IMR-90 (cell line): ENCODE measurements around the gene BMP10.

Experiments used
- BHLHE40 ChIP-seq: fragments of 150-350 bp; IDR thresholded peaks from 2 replicates; pipeline ENCODE4 v1.6.1; 2016; ENCODE audit warnings: mild to moderate bottlenecking, low read depth, low read length
- FOS ChIP-seq: fragments of 150-350 bp; IDR thresholded peaks from 2 replicates; pipeline ENCODE4 v1.6.1; 2016; ENCODE audit warnings: low read depth, low read length
- MAZ ChIP-seq: IDR thresholded peaks from 2 replicates; pipeline ENCODE4 v1.6.1; 2012; ENCODE audit warnings: low read depth, mild to moderate bottlenecking, low read length, improper control_type of control experiment, moderate library complexity, borderline replicate concordance
- MXI1 ChIP-seq: IDR thresholded peaks from 2 replicates; pipeline ENCODE4 v1.6.1; 2012; ENCODE audit warnings: low read depth, mild to moderate bottlenecking, low read length, moderate library complexity, borderline replicate concordance
- POLR2A ChIP-seq: IDR thresholded peaks from 2 replicates; pipeline ENCODE4 v1.6.1; 2012; ENCODE audit warnings: mild to moderate bottlenecking, low read depth, low read length
- RAD21 ChIP-seq: IDR thresholded peaks from 2 replicates; pipeline ENCODE4 v1.6.1; 2012; ENCODE audit warnings: low read length, improper control_type of control experiment
- RFX5 ChIP-seq: IDR thresholded peaks from 2 replicates; pipeline ENCODE4 v1.8.0; 2012; ENCODE audit warnings: low read depth, mild to moderate bottlenecking, low read length, moderate library complexity
- USF2 ChIP-seq: fragments of 150-350 bp; IDR thresholded peaks from 2 replicates; pipeline ENCODE4 v1.6.1; 2017; ENCODE audit warnings: mild to moderate bottlenecking, antibody characterized with exemption, low read length, low read depth
- TF ChIP-seq, protein P1 (sequence below): conservative IDR thresholded peaks from 2 replicates; pipeline ENCODE4 v1.5.1; 2012; ENCODE audit warnings: mild to moderate bottlenecking, low read depth, low read length, improper control_type of control experiment

DNA sequence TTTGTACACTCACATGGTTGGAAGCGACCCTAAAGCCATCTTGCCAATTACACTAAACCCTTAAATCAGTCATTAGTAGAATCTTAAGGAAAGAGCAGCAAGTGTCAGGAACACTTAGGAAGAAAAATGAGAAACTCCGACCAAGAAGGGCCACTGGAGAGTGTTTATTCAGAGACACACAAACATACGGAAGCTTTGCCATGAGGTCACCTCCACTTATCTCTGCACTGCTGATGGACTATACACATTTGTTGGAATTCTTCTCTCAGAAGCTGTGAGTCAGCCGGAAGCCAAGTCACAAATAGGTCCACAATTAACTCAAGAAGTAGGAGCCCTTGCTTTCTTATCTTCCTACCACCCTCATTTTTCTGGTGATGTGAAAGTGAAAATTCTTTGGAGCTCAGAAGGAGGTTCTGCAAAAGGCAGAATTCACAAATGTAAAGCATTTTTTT is 21.6 kb downstream of the BMP10 start:
- TF ChIP-seq, protein P1, sequence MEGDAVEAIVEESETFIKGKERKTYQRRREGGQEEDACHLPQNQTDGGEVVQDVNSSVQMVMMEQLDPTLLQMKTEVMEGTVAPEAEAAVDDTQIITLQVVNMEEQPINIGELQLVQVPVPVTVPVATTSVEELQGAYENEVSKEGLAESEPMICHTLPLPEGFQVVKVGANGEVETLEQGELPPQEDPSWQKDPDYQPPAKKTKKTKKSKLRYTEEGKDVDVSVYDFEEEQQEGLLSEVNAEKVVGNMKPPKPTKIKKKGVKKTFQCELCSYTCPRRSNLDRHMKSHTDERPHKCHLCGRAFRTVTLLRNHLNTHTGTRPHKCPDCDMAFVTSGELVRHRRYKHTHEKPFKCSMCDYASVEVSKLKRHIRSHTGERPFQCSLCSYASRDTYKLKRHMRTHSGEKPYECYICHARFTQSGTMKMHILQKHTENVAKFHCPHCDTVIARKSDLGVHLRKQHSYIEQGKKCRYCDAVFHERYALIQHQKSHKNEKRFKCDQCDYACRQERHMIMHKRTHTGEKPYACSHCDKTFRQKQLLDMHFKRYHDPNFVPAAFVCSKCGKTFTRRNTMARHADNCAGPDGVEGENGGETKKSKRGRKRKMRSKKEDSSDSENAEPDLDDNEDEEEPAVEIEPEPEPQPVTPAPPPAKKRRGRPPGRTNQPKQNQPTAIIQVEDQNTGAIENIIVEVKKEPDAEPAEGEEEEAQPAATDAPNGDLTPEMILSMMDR = no peak
- TF ChIP-seq RAD21 (no peak), POLR2A (no peak), USF2 (no peak), MAZ (peak; percentile 8; the same call in 1 of the 2 replicates), FOS (peak; percentile 39; the same call in 1 of the 2 replicates), MXI1 (no peak), RFX5 (no peak), BHLHE40 (no peak)
